Mesenteric fat pad (tissue), 1 donor: ENCODE measurements around the gene SLC46A3. TPM values are rescaled to one million over a fixed set of nuclear protein-coding genes. Genes with fewer than 3 reads are reported as not detected.
"Not testable (repeated sequence)": the region's sequence is repeated elsewhere in the genome, so short reads cannot be mapped to it uniquely, and the experiment has no call there.

Experiments used
- DNase-seq: peaks from one replicate; pipeline ENCODE4 v3.0.0-alpha.2; 2020; ENCODE audit warnings: low spot score
- long read RNA-seq: library from polyadenylated mRNA; unstranded; transcript quantifications from one replicate; pipeline ENCODE4 v2.0.0, GENCODE V29; 2020
- total RNA-seq: library from RNA; stranded (reverse); fragmentation: NEBNext Ultra II Directional; extraction: Animal tissue kit (Norgen Biotek cat#: 25700); gene quantifications from one replicate; pipeline ENCODE4 v1.2.1, GENCODE V29; 2021
- donor health status: DM: yes; HTN: yes; CAD: no.

Gene SLC46A3
- total RNA-seq, result 17.9 TPM
- long read RNA-seq, transcript SLC46A3-202 (7 exons, 2,121 nt), result minor isoform, 10 of 27 reads
- long read RNA-seq, transcript SLC46A3-201 (6 exons, 3,173 nt), result major isoform, 13 of 27 reads
- long read RNA-seq, partial matches to known transcripts, result 0 of 27 reads
- long read RNA-seq, other reads (novel, unspliced or antisense), result 4 of 27 reads

GRCh38 chr13:28718543-28719226 is at the start of gene SLC46A3:
SLC46A3 (minus strand) TSS chr13:28718970; CDS start chr13:28717998, 972 bp downstream.
- DNase-seq, result peak; percentile 99

- DNase-seq, result no peak
These were observed 45.1 kb upstream of the SLC46A3 start for GRCh38 chr13:28763887-28764286.

- no peak for DNase-seq
These were observed 42.8 kb upstream of the SLC46A3 start for GRCh38 chr13:28761586-28761985.

GRCh38 chr13:28755546-28755870 is 36.7 kb upstream of the SLC46A3 start:
- DNase-seq, result no peak

- no peak for DNase-seq
These were observed 36.2 kb upstream of the SLC46A3 start for GRCh38 chr13:28754698-28755545.

GRCh38 chr13:28753946-28754345 is 35.2 kb upstream of the SLC46A3 start:
- DNase-seq, result no peak

- DNase-seq, result no peak
These were observed 34.6 kb upstream of the SLC46A3 start for GRCh38 chr13:28753208-28753892.

GRCh38 chr13:28751175-28751960 is 32.6 kb upstream of the SLC46A3 start:
- DNase-seq, result no peak

GRCh38 chr13:28750187-28751045 is 31.6 kb upstream of the SLC46A3 start:
- DNase-seq, result no peak

GRCh38 chr13:28747851-28748250 is 29.1 kb upstream of the SLC46A3 start:
- DNase-seq, result no peak

- DNase-seq, result no peak
These were observed 27.5 kb upstream of the SLC46A3 start for GRCh38 chr13:28746287-28746612.

- DNase-seq, result no peak
These were observed 25.9 kb upstream of the SLC46A3 start for GRCh38 chr13:28744656-28745055.

- DNase-seq, result no peak
These were observed 25.3 kb upstream of the SLC46A3 start for GRCh38 chr13:28744091-28744536.

GRCh38 chr13:28743499-28744083 is 24.8 kb upstream of the SLC46A3 start:
- no peak for DNase-seq

GRCh38 chr13:28743020-28743419 is 24.2 kb upstream of the SLC46A3 start:
- DNase-seq, result no peak

GRCh38 chr13:28742445-28742844 is 23.7 kb upstream of the SLC46A3 start:
- DNase-seq, result not testable (repeated sequence)

- DNase-seq, result no peak
These were observed 22.3 kb upstream of the SLC46A3 start for GRCh38 chr13:28741084-28741491.

- DNase-seq, result no peak
These were observed 20.6 kb upstream of the SLC46A3 start for GRCh38 chr13:28739376-28739775.

GRCh38 chr13:28735481-28736029 is 16.8 kb upstream of the SLC46A3 start:
- no peak for DNase-seq
